OCI-LY1 (cell line): ENCODE results near the gene FIG4.

Experiments used
- H2AFZ ChIP-seq: fragments of 200-600 bp; sonication (generic), shearing (Covaris generic); 2 replicates; pipeline ENCODE4 v1.6.0; 2014; ENCODE audit warnings: antibody characterized with exemption, mild to moderate bottlenecking, low read length
- H3F3A ChIP-seq: fragments of 200-600 bp; sonication (generic), shearing (Covaris generic); 2 replicates; pipeline ENCODE4 v1.6.0; 2014; ENCODE audit warnings: mild to moderate bottlenecking, antibody characterized with exemption, low read length, moderate library complexity; ENCODE audit not compliant: insufficient read depth
- H3K27ac ChIP-seq: fragments of 200-600 bp; sonication (generic); 2 replicates; pipeline ENCODE4 v1.5.1; 2014; ENCODE audit warnings: low read length, mixed run types, mild to moderate bottlenecking, low read depth; ENCODE audit not compliant: poor library complexity, severe bottlenecking
- H3K27me3 ChIP-seq: fragments of 200-600 bp; sonication (generic); 2 replicates; pipeline ENCODE4 v1.6.0; 2014; ENCODE audit warnings: antibody characterized with exemption, mild to moderate bottlenecking, low read length, moderate library complexity; ENCODE audit not compliant: insufficient read depth
- H3K36me3 ChIP-seq: fragments of 200-600 bp; sonication (generic); 2 replicates; pipeline ENCODE4 v1.6.1; 2014; ENCODE audit warnings: mild to moderate bottlenecking, antibody characterized with exemption, low read length, moderate library complexity, mixed read lengths; ENCODE audit not compliant: insufficient read depth
- H3K4me1 ChIP-seq: fragments of 200-600 bp; sonication (generic); 2 replicates; pipeline ENCODE4 v1.5.1; 2014; ENCODE audit warnings: mild to moderate bottlenecking, low read length, moderate library complexity; ENCODE audit not compliant: insufficient read depth, severe bottlenecking
- H3K4me2 ChIP-seq: fragments of 200-600 bp; sonication (generic), shearing (Covaris generic); 2 replicates; pipeline ENCODE4 v1.6.1; 2014; ENCODE audit warnings: low read length
- H3K4me3 ChIP-seq: fragments of 200-600 bp; sonication (generic); 2 replicates; pipeline ENCODE4 v1.5.1; 2014; ENCODE audit warnings: low read length, low read depth, mild to moderate bottlenecking, mixed read lengths; ENCODE audit not compliant: poor library complexity, severe bottlenecking
- H3K79me2 ChIP-seq: fragments of 200-600 bp; shearing (Covaris generic); 2 replicates; pipeline ENCODE4 v1.6.1; 2016; ENCODE audit warnings: mixed run types, low read length, mixed read lengths; ENCODE audit not compliant: insufficient read depth
- H3K9ac ChIP-seq: fragments of 200-600 bp; sonication (generic), shearing (Covaris generic); 2 replicates; pipeline ENCODE4 v1.6.1; 2014; ENCODE audit warnings: mild to moderate bottlenecking, low read length, mixed read lengths
- H3K9me2 ChIP-seq: fragments of 200-600 bp; sonication (generic), shearing (Covaris generic); 2 replicates; pipeline ENCODE4 v1.6.1; 2014; ENCODE audit warnings: low read depth, mild to moderate bottlenecking, low read length, mixed read lengths
- H3K9me3 ChIP-seq: fragments of 200-600 bp; shearing (Covaris generic); 2 replicates; pipeline ENCODE4 v1.6.1; 2014; ENCODE audit warnings: low read length, mixed read lengths
- H4K20me1 ChIP-seq: fragments of 200-600 bp; sonication (generic), shearing (Covaris generic); 2 replicates; pipeline ENCODE4 v1.6.0; 2016; ENCODE audit warnings: mild to moderate bottlenecking, low read length; ENCODE audit not compliant: insufficient read depth
- CTCF ChIP-seq: fragments of 200-600 bp; sonication (generic), shearing (Covaris generic); IDR thresholded peaks from 2 replicates; pipeline ENCODE4 v1.5.1; 2017; ENCODE audit warnings: mild to moderate bottlenecking, antibody characterized with exemption, low read length, moderate library complexity, mixed read lengths
- EZH2 ChIP-seq: fragments of 200-600 bp; sonication (generic), shearing (Covaris generic); IDR thresholded peaks from 2 replicates; pipeline ENCODE4 v1.8.0; 2017; ENCODE audit warnings: borderline replicate concordance, mixed run types, mild to moderate bottlenecking, antibody characterized with exemption, low read length, moderate library complexity, mixed read lengths

Gene FIG4

GRCh38 chr6:109714166-109714565 is 23.1 kb downstream of the FIG4 start:
- Histone ChIP-seq H3K79me2 (no peaks in the 10 kb centered on the region), H3K9me3 (no peaks in the 10 kb centered on the region), H3F3A (no peaks in the 10 kb centered on the region), H3K9ac (no peak overlapping the region), H3K4me3 (no peak overlapping the region), H3K4me2 (no peak overlapping the region), H3K36me3 (no peaks in the 10 kb centered on the region), H3K4me1 (no peaks in the 10 kb centered on the region), H3K27me3 (no peaks in the 10 kb centered on the region), H3K27ac (no peak overlapping the region), H2AFZ (no peak overlapping the region), H4K20me1 (no peaks in the 10 kb centered on the region), H3K9me2 (no peaks in the 10 kb centered on the region)
- TF ChIP-seq EZH2, result no peak
- no peak for TF ChIP-seq CTCF

- H3K9me3 ChIP-seq, result no peaks in the 10 kb centered on the region
- no peak overlapping the region for H2AFZ ChIP-seq
- no peak overlapping the region for H3K4me2 ChIP-seq
- H3K27ac ChIP-seq, result no peak overlapping the region
- no peaks in the 10 kb centered on the region for H3K4me1 ChIP-seq
- no peak overlapping the region for H3K4me3 ChIP-seq
- H3K9ac ChIP-seq, result no peak overlapping the region
- H3K9me2 ChIP-seq, result no peaks in the 10 kb centered on the region
- H3K27me3 ChIP-seq, result no peaks in the 10 kb centered on the region
- no peaks in the 10 kb centered on the region for H3F3A ChIP-seq
- no peaks in the 10 kb centered on the region for H3K36me3 ChIP-seq
- no peaks in the 10 kb centered on the region for H4K20me1 ChIP-seq
- TF ChIP-seq CTCF (no peak), EZH2 (no peak)
- H3K79me2 ChIP-seq, result no peaks in the 10 kb centered on the region
Measured at GRCh38 chr6:109714611-109715010, 23.5 kb downstream of the FIG4 start.

GRCh38 chr6:109715616-109716015 is 24.5 kb downstream of the FIG4 start:
- no peaks in the 10 kb centered on the region for H3K79me2 ChIP-seq
- H3K4me1 ChIP-seq, result no peaks in the 10 kb centered on the region
- H3K36me3 ChIP-seq, result no peaks in the 10 kb centered on the region
- no peak overlapping the region for H3K4me2 ChIP-seq
- no peaks in the 10 kb centered on the region for H3F3A ChIP-seq
- no peak overlapping the region for H2AFZ ChIP-seq
- no peaks in the 10 kb centered on the region for H3K27me3 ChIP-seq
- no peak overlapping the region for H3K4me3 ChIP-seq
- no peak overlapping the region for H3K27ac ChIP-seq
- H3K9me2 ChIP-seq, result no peaks in the 10 kb centered on the region
- TF ChIP-seq EZH2 (no peak), CTCF (no peak)
- H3K9me3 ChIP-seq, result no peaks in the 10 kb centered on the region
- no peak overlapping the region for H3K9ac ChIP-seq
- no peaks in the 10 kb centered on the region for H4K20me1 ChIP-seq
